ENCODE results near the gene TTC39A. TPM values are rescaled to one million over a fixed set of nuclear protein-coding genes. Genes with fewer than 3 reads are reported as not detected.
"Not testable (repeated sequence)": the region's sequence is repeated elsewhere in the genome, so short reads cannot be mapped to it uniquely, and the experiment has no call there.

TTC39A gene
- total RNA-seq, 2 donors from 2014 or later: 7.9 to 21.3 TPM

GRCh38 chr1:51327386-51327785 is 3.0 kb downstream of the TTC39A start:
- H3K27ac ChIP-seq: no peak overlapping the region
- H3K9me3 ChIP-seq: no peaks in the 10 kb centered on the region
- no peaks in the 10 kb centered on the region for H3K36me3 ChIP-seq (replicated peaks in 1 of 2; ENCODE audit: insufficient read depth in 1 of 2, low read depth in 2 of 2)
- peaks cover 26% of the 10 kb centered on the region for H3K4me1 ChIP-seq
- H3K4me3 ChIP-seq: no peak overlapping the region
- H3K27me3 ChIP-seq: no peaks in the 10 kb centered on the region
- ATAC-seq (no peak), DNase-seq (no peak)
- intact Hi-C loops (cut with DNase I): no loop called here
- no peak for TF ChIP-seq CTCF (IDR thresholded peaks at IDR 0.05)
- TF ChIP-seq POLR2A (IDR thresholded peaks at IDR 0.05): no peak
- WGBS, 2 donors: 89% methylated on average over 5 of the region's 5 CpGs

- Histone ChIP-seq H3K4me1 (peaks cover 26% of the 10 kb centered on the region), H3K9me3 (no peaks in the 10 kb centered on the region), H3K36me3 (replicated peaks in 1 of 2; ENCODE audit: insufficient read depth in 1 of 2, low read depth in 2 of 2) (no peaks in the 10 kb centered on the region), H3K27ac (no peak overlapping the region), H3K4me3 (no peak overlapping the region), H3K27me3 (no peaks in the 10 kb centered on the region)
- no peak for DNase-seq
- no peak for ATAC-seq
- 80 to 94% methylated on average over 8 of the region's 8 CpGs for WGBS, 2 donors
- TF ChIP-seq POLR2A (IDR thresholded peaks at IDR 0.05): no peak
- TF ChIP-seq CTCF (IDR thresholded peaks at IDR 0.05): no peak
- intact Hi-C loops (cut with DNase I): no loop called here
These were observed 3.5 kb downstream of the TTC39A start for GRCh38 chr1:51326839-51327238.

- intact Hi-C loops (cut with DNase I): no loop called here
- H3K9me3 ChIP-seq: no peaks in the 10 kb centered on the region
- TF ChIP-seq CTCF (IDR thresholded peaks at IDR 0.05) (no peak), POLR2A (IDR thresholded peaks at IDR 0.05) (no peak)
- no peaks in the 10 kb centered on the region for H3K36me3 ChIP-seq (replicated peaks in 1 of 2; ENCODE audit: insufficient read depth in 1 of 2, low read depth in 2 of 2)
- ATAC-seq: no peak
- H3K27me3 ChIP-seq: no peaks in the 10 kb centered on the region
- no peak for DNase-seq
- 81 to 83% methylated on average over 9 to 16 of the region's 16 CpGs for WGBS, 2 donors
- peaks cover 21% of the 10 kb centered on the region for H3K4me1 ChIP-seq
- H3K4me3 ChIP-seq: no peak overlapping the region
- no peak overlapping the region for H3K27ac ChIP-seq
These were observed 4.2 kb downstream of the TTC39A start for GRCh38 chr1:51325878-51326755.

- Histone ChIP-seq H3K27ac (no peak overlapping the region), H3K36me3 (replicated peaks in 1 of 2; ENCODE audit: insufficient read depth in 1 of 2, low read depth in 2 of 2) (no peaks in the 10 kb centered on the region), H3K9me3 (no peaks in the 10 kb centered on the region), H3K4me1 (peaks cover 15% of the 10 kb centered on the region), H3K4me3 (no peak overlapping the region), H3K27me3 (no peaks in the 10 kb centered on the region)
- DNase-seq (no peak), ATAC-seq (no peak)
- 64 to 71% methylated on average over 1 of the region's 1 CpG for WGBS, 2 donors
- TF ChIP-seq CTCF (IDR thresholded peaks at IDR 0.05) (no peak), POLR2A (IDR thresholded peaks at IDR 0.05) (no peak)
- intact Hi-C loops (cut with DNase I): no loop called here
These were observed 5.0 kb downstream of the TTC39A start for GRCh38 chr1:51325391-51325790.

GRCh38 chr1:51325011-51325385 is 5.4 kb downstream of the TTC39A start:
- peaks cover 14% of the 10 kb centered on the region for H3K4me1 ChIP-seq
- WGBS, 2 donors: 92 to 97% methylated on average over 8 of the region's 8 CpGs
- H3K9me3 ChIP-seq; intact Hi-C loops (cut with DNase I); ATAC-seq; H3K4me3 ChIP-seq; H3K27ac ChIP-seq; H3K36me3 ChIP-seq (replicated peaks in 1 of 2; ENCODE audit: insufficient read depth in 1 of 2, low read depth in 2 of 2); DNase-seq; H3K27me3 ChIP-seq: not testable (repeated sequence)
